Endothelial cell (in vitro differentiated cells): ENCODE measurements around the gene MAPK9. TPM values are rescaled to one million over a fixed set of nuclear protein-coding genes. Genes with fewer than 3 reads are reported as not detected.

Experiments used
- DNase-seq: peaks from one replicate; pipeline ENCODE4 v3.0.0; 2021; ENCODE audit warnings: low spot score
- H3K27ac Mint-ChIP-seq: one replicate; pipeline ENCODE4 v1.8.0; 2021; ENCODE audit warnings: mixed read lengths, inconsistent platforms; ENCODE audit not compliant: unreplicated experiment
- H3K27me3 Mint-ChIP-seq: one replicate; pipeline ENCODE4 v1.8.0; 2021; ENCODE audit warnings: mild to moderate bottlenecking, moderate library complexity, mixed read lengths, inconsistent platforms; ENCODE audit not compliant: unreplicated experiment
- H3K36me3 Mint-ChIP-seq: one replicate; pipeline ENCODE4 v1.8.0; 2021; ENCODE audit warnings: mild to moderate bottlenecking, low read depth, mixed read lengths, inconsistent platforms; ENCODE audit not compliant: unreplicated experiment
- H3K4me1 Mint-ChIP-seq: one replicate; pipeline ENCODE4 v1.8.0; 2021; ENCODE audit warnings: mild to moderate bottlenecking, mixed read lengths, inconsistent platforms; ENCODE audit not compliant: unreplicated experiment
- H3K4me3 Mint-ChIP-seq: one replicate; pipeline ENCODE4 v1.8.0; 2021; ENCODE audit warnings: mild to moderate bottlenecking, mixed read lengths, inconsistent platforms; ENCODE audit not compliant: unreplicated experiment
- H3K9me3 Mint-ChIP-seq: one replicate; pipeline ENCODE4 v1.8.0; 2021; ENCODE audit warnings: mixed read lengths, inconsistent platforms; ENCODE audit not compliant: unreplicated experiment
- total RNA-seq: library from RNA; stranded (reverse); fragmentation: NEBNext Ultra II Directional; extraction: Animal tissue kit (Norgen Biotek cat#: 25700); gene quantifications from one replicate; pipeline ENCODE4 v1.2.1, GENCODE V29; 2021; ENCODE audit not compliant: unreplicated experiment
- TF ChIP-seq, protein P1 (sequence below): fragments of 200-600 bp; sonication (generic); IDR thresholded peaks from one replicate; pipeline ENCODE4 v1.5.0; 2021; ENCODE audit warnings: antibody characterized with exemption; ENCODE audit not compliant: unreplicated experiment

MAPK9 gene
- total RNA-seq, 1 donor from 2014 or later = 51.5 TPM

DNA sequence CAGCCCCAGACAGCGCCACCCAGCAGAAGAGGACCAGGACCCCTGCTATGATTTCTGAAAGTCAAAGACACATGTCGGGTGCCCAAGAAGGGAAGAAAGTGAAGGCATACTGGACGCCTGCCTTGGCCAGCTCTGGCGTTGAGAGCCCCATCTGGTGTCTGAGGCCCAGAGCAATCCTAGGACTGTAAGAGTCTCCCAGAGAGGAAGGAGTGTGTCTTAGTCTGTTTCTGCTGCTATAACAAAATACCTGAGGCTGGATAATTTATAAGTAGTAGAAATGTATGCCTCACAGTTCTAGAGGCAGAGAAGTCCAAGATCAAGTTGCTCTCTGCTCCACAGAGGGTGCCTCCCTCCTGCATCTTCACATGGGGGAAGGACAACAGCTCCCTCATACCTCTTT is 93.7 kb downstream of the MAPK9 start:
- no peaks in the 10 kb centered on the region for H3K36me3 Mint-ChIP-seq
- no peak overlapping the region for H3K4me3 Mint-ChIP-seq
- DNase-seq = no peak
- TF ChIP-seq, protein P1, sequence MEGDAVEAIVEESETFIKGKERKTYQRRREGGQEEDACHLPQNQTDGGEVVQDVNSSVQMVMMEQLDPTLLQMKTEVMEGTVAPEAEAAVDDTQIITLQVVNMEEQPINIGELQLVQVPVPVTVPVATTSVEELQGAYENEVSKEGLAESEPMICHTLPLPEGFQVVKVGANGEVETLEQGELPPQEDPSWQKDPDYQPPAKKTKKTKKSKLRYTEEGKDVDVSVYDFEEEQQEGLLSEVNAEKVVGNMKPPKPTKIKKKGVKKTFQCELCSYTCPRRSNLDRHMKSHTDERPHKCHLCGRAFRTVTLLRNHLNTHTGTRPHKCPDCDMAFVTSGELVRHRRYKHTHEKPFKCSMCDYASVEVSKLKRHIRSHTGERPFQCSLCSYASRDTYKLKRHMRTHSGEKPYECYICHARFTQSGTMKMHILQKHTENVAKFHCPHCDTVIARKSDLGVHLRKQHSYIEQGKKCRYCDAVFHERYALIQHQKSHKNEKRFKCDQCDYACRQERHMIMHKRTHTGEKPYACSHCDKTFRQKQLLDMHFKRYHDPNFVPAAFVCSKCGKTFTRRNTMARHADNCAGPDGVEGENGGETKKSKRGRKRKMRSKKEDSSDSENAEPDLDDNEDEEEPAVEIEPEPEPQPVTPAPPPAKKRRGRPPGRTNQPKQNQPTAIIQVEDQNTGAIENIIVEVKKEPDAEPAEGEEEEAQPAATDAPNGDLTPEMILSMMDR = no peak
- no peaks in the 10 kb centered on the region for H3K4me1 Mint-ChIP-seq
- no peaks in the 10 kb centered on the region for H3K27me3 Mint-ChIP-seq
- no peaks in the 10 kb centered on the region for H3K9me3 Mint-ChIP-seq
- H3K27ac Mint-ChIP-seq = no peak overlapping the region

DNA sequence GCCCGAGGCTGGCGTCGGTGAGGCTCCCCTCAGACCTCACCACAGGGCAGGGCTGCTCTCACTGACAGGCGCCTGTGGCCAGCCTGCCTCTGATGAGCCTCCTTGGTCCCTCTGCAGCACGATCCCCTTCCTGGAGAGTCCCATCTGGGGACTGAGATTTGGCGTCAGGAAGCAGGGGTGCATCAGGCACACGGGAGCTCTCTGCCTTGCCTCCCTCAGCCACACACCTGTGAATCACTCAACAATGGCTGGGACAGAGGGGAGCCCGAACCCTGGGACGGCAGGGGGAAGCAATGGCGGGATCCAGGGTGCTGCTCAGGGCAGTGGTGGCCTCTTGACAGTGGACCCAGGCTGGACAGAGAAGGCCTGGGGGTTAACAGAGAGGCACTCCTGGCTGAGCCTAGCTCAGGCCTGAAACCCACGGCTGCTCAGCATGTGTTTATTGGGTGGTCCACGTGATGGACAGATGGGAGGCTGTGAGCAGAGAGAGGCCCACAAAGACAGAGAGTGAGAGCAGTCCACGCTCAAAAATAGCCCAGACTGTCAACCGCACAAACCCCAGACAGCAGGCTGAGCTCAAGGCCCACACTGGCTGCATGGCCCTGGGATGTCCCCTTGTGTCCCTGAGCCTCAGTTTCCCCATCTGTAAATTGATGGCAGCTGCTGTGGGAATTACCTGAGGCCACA is 94.7 kb downstream of the MAPK9 start:
- TF ChIP-seq, protein P1 = no peak
- no peak overlapping the region for H3K4me3 Mint-ChIP-seq
- H3K27me3 Mint-ChIP-seq = no peaks in the 10 kb centered on the region
- H3K9me3 Mint-ChIP-seq = no peaks in the 10 kb centered on the region
- H3K4me1 Mint-ChIP-seq = no peaks in the 10 kb centered on the region
- no peak overlapping the region for H3K27ac Mint-ChIP-seq
- no peak for DNase-seq
- H3K36me3 Mint-ChIP-seq = no peaks in the 10 kb centered on the region

- no peaks in the 10 kb centered on the region for H3K27me3 Mint-ChIP-seq
- TF ChIP-seq, protein P1 = no peak
- DNase-seq = no peak
- H3K36me3 Mint-ChIP-seq = no peaks in the 10 kb centered on the region
- no peak overlapping the region for H3K27ac Mint-ChIP-seq
- no peaks in the 10 kb centered on the region for H3K9me3 Mint-ChIP-seq
- H3K4me1 Mint-ChIP-seq = no peaks in the 10 kb centered on the region
- H3K4me3 Mint-ChIP-seq = no peak overlapping the region
These were observed 97.2 kb downstream of the MAPK9 start for GRCh38 chr5:180194410-180195345.

DNA sequence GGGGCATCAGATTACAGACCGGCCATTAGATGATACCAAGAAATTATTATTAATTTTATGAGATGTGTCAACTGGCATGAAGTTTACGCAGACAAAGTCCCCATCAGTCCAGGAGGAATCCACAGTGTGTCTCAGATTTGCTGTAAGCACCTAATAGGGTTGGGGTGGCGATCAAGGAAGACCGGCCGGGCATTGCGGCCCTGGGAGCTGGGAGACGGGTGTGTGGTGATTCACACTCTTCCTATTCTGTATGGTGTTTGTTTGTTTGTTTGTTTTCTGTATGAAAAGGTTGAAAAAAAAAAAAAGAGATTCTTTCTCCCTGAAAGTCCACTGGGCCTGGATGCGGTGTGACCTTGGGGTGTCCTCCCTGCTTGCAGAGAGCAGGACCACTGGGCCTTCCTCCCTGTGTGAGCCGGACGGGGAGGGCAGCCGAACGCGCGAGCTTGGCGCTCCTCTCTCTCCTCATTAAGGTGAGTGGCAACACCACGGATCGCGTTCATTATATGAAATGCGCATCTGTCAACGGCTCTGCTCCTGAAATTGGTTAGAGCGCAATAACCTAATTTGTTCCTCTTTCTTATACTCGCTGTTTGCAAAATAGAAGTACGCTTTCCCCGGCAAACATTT is 98.0 kb downstream of the MAPK9 start:
- TF ChIP-seq, protein P1 = no peak
- no peak overlapping the region for H3K27ac Mint-ChIP-seq
- no peaks in the 10 kb centered on the region for H3K4me1 Mint-ChIP-seq
- DNase-seq = no peak
- H3K36me3 Mint-ChIP-seq = no peaks in the 10 kb centered on the region
- no peak overlapping the region for H3K4me3 Mint-ChIP-seq
- no peaks in the 10 kb centered on the region for H3K9me3 Mint-ChIP-seq
- H3K27me3 Mint-ChIP-seq = no peaks in the 10 kb centered on the region
